Lung (tissue), 12 donors: ENCODE measurements around the gene ADO. TPM values are rescaled to one million over a fixed set of nuclear protein-coding genes. Genes with fewer than 3 reads are reported as not detected.

Experiments
- ATAC-seq: fragments of 200-7000 bp; cut with Tn5 transposase; one replicate; pipeline ENCODE4 v1.9.1; 2020; ENCODE audit warnings: moderate number of reproducible peaks; ENCODE audit not compliant: insufficient read depth, low FRiP score
- DNase-seq, 3 donors: peaks; one replicate each; pipeline ENCODE4 v3.0.0-alpha.2; 2013 to 2017
- H3K27ac ChIP-seq, 2 donors: one replicate each; pipeline ENCODE4 v1.5.1; 2013; ENCODE audit warnings: mild to moderate bottlenecking in 2 of 2, moderate library complexity in 2 of 2, control low read depth in 1 of 2, inconsistent platforms in 1 of 2, low read depth in 1 of 2, low read length in 1 of 2
- H3K27me3 ChIP-seq, 3 donors: one replicate each; pipeline ENCODE4 v1.5.1; 2013; ENCODE audit warnings: low read length in 2 of 3; ENCODE audit not compliant: control insufficient read depth in 3 of 3, insufficient read depth in 3 of 3
- H3K36me3 ChIP-seq, 4 donors: one replicate each; pipeline ENCODE4 v1.5.1; 2013; ENCODE audit warnings: low read length in 4 of 4, mild to moderate bottlenecking in 1 of 4, moderate library complexity in 1 of 4; ENCODE audit not compliant: control insufficient read depth in 4 of 4, insufficient read depth in 4 of 4
- H3K4me1 ChIP-seq, 5 donors: one replicate each; pipeline ENCODE4 v1.5.1; 2013; ENCODE audit warnings: low read length in 5 of 5, mild to moderate bottlenecking in 2 of 5, moderate library complexity in 1 of 5; ENCODE audit not compliant: control insufficient read depth in 5 of 5, insufficient read depth in 5 of 5
- H3K4me3 ChIP-seq: one replicate; pipeline ENCODE4 v1.5.1; 2013; ENCODE audit warnings: mild to moderate bottlenecking, control low read depth, moderate library complexity
- H3K9ac ChIP-seq, 2 donors: one replicate each; pipeline ENCODE4 v1.5.1; 2013; ENCODE audit warnings: low read length in 2 of 2, control low read depth in 1 of 2; ENCODE audit not compliant: insufficient read depth in 1 of 2
- H3K9me3 ChIP-seq, 4 donors: one replicate each; pipeline ENCODE4 v1.5.1; 2013; ENCODE audit warnings: low read length in 3 of 4, mild to moderate bottlenecking in 1 of 4, moderate library complexity in 1 of 4; ENCODE audit not compliant: control insufficient read depth in 4 of 4, insufficient read depth in 3 of 4
- WGBS, 2 donors: extraction: QIAGEN DNeasy Blood & Tissue Kit; methylation state at CpG; one replicate each; pipeline ENCODE4 v1.1.7; 2013; 5-methylcytosine and 5-hydroxymethylcytosine counted together
- polyA plus RNA-seq, 2 donors: library from polyadenylated mRNA; stranded (reverse); fragments of 200-250 nt; gene quantifications; one replicate each; pipeline ENCODE4 v1.2.1, GENCODE V29; 2013
- total RNA-seq, 2 donors: library from RNA; depleted of rRNA in 1 of 2; stranded (reverse); fragments of >200 nt in 1 of 2; gene quantifications; one replicate each; pipeline ENCODE4 v1.2.1, GENCODE V29; 2014 to 2021
- TF ChIP-seq, protein P1 (sequence below): IDR thresholded peaks from 2 replicates; pipeline ENCODE4 v1.5.1; 2012; ENCODE audit warnings: mild to moderate bottlenecking; ENCODE audit errors: control extremely low read depth, extremely low read depth
- donor health status: control.
- donor health status: control.
- donor health status: Bipolar disorder and iron deficiency.
- donor health status: healthy.
- donor health status: DM: yes; HTN: yes; CAD: no.

The ADO gene
- total and polyA plus RNA-seq, 4 donors: 7.4 to 16.9 (median 11.9) TPM

DNA sequence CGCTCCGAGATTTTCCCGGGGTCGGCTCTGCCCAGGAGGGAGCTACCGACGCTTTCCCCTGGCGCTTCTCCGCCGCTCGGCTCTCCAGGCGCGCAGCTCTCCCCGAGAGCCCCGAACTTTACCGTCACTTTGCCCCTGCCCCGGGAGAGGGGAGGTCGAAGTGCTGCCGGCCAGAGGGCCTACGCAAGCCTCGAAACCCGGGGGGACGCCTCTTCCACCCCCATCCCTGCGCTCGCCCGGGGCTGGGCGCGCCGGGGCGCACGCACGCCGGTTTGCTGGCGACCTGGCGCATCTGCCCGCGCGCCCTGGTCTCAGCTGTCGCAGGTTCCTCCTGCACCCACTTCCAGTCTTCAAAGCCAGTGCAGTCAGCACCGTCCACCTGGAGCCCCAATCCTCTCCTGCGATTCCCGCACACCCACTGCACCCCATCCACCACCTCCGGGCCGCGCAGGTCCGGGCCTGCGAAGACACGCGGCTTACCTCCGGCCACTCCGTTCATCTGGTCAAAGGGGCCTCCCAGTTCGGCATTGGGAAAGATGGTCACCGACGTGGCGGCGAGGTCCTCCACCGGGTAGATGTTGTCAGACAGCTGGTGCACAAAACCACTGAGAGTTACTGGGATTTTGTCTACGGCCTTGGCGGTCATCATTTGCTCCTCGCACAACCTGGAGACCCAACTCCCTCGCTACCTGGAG, 11.0 kb downstream of the ADO start:
- peak; percentile 16 to 44 (median 20) for DNase-seq
- Histone ChIP-seq H3K4me3 (peak overlapping the region; percentile 71), H3K9me3 (no peaks in the 10 kb centered on the region), H3K4me1 (peaks cover 5 to 47% (median 16%) of the 10 kb centered on the region in 5 donors), H3K36me3 (no peaks in the 10 kb centered on the region), H3K27me3 (peaks cover 0 to 60% (median 38%) of the 10 kb centered on the region in 3 donors), H3K9ac (peak overlapping the region in 1 of 2 donors; percentile 16), H3K27ac (peak overlapping the region in 1 of 2 donors; percentile 62)
- TF ChIP-seq, protein P1, sequence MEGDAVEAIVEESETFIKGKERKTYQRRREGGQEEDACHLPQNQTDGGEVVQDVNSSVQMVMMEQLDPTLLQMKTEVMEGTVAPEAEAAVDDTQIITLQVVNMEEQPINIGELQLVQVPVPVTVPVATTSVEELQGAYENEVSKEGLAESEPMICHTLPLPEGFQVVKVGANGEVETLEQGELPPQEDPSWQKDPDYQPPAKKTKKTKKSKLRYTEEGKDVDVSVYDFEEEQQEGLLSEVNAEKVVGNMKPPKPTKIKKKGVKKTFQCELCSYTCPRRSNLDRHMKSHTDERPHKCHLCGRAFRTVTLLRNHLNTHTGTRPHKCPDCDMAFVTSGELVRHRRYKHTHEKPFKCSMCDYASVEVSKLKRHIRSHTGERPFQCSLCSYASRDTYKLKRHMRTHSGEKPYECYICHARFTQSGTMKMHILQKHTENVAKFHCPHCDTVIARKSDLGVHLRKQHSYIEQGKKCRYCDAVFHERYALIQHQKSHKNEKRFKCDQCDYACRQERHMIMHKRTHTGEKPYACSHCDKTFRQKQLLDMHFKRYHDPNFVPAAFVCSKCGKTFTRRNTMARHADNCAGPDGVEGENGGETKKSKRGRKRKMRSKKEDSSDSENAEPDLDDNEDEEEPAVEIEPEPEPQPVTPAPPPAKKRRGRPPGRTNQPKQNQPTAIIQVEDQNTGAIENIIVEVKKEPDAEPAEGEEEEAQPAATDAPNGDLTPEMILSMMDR: no peak
- 1% methylated on average over 46 to 60 of the region's 60 CpGs for WGBS, 2 donors
- ATAC-seq: no peak

DNA sequence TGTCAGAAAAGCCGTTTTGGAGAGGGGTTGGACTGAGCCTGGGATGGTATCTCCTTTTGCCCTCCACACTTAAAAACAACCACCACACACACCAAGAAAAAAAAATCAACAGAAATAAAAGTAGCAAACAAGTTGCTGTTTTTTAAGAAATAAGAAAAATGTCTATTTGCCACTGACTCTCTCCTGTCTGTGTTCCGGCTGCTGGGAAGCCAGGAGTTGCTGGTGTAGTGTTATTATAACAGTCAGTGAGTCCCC, 11.5 kb downstream of the ADO start:
- Histone ChIP-seq H3K4me1 (peaks cover 5 to 47% (median 16%) of the 10 kb centered on the region in 5 donors), H3K27ac (peak overlapping the region in 1 of 2 donors; percentile 89), H3K9ac (peak overlapping the region in 1 of 2 donors; percentile 16), H3K4me3 (peak overlapping the region; percentile 71), H3K36me3 (no peaks in the 10 kb centered on the region), H3K27me3 (peaks cover 0 to 65% (median 43%) of the 10 kb centered on the region in 3 donors), H3K9me3 (no peaks in the 10 kb centered on the region)
- DNase-seq: no peak
- 0 to 1% methylated on average over 2 of the region's 2 CpGs for WGBS, 2 donors
- TF ChIP-seq, protein P1: no peak
- no peak for ATAC-seq

DNA sequence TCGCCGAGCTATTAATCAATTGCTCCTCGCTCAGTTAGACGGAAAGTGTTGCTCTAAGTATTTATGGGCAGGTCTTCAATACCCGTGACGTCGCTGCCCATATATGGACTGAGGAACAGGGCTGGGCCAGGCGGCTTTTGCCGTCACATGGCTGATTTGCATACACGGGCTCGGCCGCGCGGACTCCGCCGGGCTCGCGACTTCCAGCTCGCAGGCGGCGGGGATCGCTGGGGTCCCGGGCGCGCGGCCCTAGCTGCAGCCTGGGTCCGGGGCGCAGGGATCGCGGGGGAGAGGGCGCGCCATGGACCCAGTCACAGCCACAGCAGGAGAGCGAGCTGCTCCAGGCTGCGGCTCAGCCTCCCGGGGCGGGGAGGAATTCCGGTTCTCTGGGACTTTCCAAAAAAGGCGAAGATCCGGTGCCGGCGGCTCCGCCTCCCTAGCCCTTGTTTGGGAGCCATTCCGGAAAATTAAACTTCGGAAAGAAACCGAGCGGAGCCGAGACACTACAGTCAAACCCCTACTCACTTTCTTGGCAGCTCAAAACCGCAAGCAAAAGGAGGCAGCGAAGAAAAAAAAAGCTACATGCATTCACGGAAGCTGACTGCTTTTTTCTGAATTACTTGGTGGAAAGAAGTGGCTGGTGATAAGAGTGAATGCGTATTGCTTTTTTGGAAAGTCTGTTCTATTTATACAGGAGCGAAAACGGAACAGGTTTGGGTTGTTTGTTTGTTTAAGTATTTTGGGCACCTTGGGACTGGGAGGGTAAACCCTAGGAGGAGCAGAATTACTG, 12.0 kb downstream of the ADO start, which contains the start of gene EGR2:
Gene EGR2 (minus strand): TSS at position 36 of the 790 bp plus-strand sequence. CDS start 337 bp downstream, outside the sequence.
- no peaks in the 10 kb centered on the region for H3K9me3 ChIP-seq
- peak; percentile 88 for ATAC-seq
- peaks cover 0 to 69% (median 48%) of the 10 kb centered on the region in 3 donors for H3K27me3 ChIP-seq
- WGBS, 2 donors: 0 to 1% methylated on average over 53 of the region's 53 CpGs
- peak within 1 kb of the TSS in 1 of 2 donors; percentile 69 for H3K9ac ChIP-seq
- peak within 1 kb of the TSS; percentile 71 for H3K4me3 ChIP-seq
- peaks cover 5 to 47% (median 16%) of the 10 kb centered on the region in 5 donors for H3K4me1 ChIP-seq
- peak within 1 kb of the TSS; percentile 89 to 95 for H3K27ac ChIP-seq
- DNase-seq: peak; percentile 94 to 97 (median 96)
- no peaks in the 10 kb centered on the region for H3K36me3 ChIP-seq
- TF ChIP-seq, protein P1: no peak
